ENCODE data around the gene DRAP1. TPM values are rescaled to one million over a fixed set of nuclear protein-coding genes. Genes with fewer than 3 reads are reported as not detected.

DRAP1 gene
- total RNA-seq, 1 experiment from 2014 or later = 122 TPM

- TF ChIP-seq EZH2 (IDR thresholded peaks at IDR 0.05; ENCODE audit: borderline replicate concordance, low read depth, low read length, poor library complexity, severe bottlenecking) = no peak
- TF ChIP-seq, protein P1, sequence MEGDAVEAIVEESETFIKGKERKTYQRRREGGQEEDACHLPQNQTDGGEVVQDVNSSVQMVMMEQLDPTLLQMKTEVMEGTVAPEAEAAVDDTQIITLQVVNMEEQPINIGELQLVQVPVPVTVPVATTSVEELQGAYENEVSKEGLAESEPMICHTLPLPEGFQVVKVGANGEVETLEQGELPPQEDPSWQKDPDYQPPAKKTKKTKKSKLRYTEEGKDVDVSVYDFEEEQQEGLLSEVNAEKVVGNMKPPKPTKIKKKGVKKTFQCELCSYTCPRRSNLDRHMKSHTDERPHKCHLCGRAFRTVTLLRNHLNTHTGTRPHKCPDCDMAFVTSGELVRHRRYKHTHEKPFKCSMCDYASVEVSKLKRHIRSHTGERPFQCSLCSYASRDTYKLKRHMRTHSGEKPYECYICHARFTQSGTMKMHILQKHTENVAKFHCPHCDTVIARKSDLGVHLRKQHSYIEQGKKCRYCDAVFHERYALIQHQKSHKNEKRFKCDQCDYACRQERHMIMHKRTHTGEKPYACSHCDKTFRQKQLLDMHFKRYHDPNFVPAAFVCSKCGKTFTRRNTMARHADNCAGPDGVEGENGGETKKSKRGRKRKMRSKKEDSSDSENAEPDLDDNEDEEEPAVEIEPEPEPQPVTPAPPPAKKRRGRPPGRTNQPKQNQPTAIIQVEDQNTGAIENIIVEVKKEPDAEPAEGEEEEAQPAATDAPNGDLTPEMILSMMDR (conservative IDR thresholded peaks at IDR 0.05; ENCODE audit: low read depth, low read length) = no peak
- CTCF ChIA-PET = interaction anchor here (1.2 to 1.8 kb wide), 2 partner anchors 12 to 15 kb away, joined by 3 to 11 read pairs; partner anchors contain the start of gene FIBP
- peak within 1 kb of the TSS; percentile 65 for H3K4me3 ChIP-seq (ENCODE audit: low read depth, low read length, poor library complexity, severe bottlenecking)
- peak; percentile 94 for DNase-seq (ENCODE audit: low spot score)
- H3K36me3 ChIP-seq (ENCODE audit: insufficient read depth, low read length, poor library complexity, severe bottlenecking) = no peaks in the 10 kb centered on the region
- intact Hi-C loops (cut with micrococcal nuclease; ENCODE audit: unreplicated experiment) = no loop called here
- H3K9me3 ChIP-seq (ENCODE audit: low read depth, low read length, poor library complexity, severe bottlenecking) = no peaks in the 10 kb centered on the region
- no peaks in the 10 kb centered on the region for H3K27me3 ChIP-seq (replicated peaks; ENCODE audit: insufficient read depth, low read depth, low read length, poor library complexity)
- BruUV-seq (replicated peaks) = no TSS peak
- POLR2A ChIA-PET (ENCODE audit: low non-redundant PET) = interaction anchor here (0.6 kb wide), 2 partner anchors 11 to 1405 kb away, joined by 3 to 5 read pairs; no protein-coding TSS in a partner anchor
- H3K27ac ChIP-seq (ENCODE audit: low read depth, low read length, poor library complexity, severe bottlenecking) = peak within 1 kb of the TSS; percentile 47
- peaks cover 6% of the 10 kb centered on the region for H3K4me1 ChIP-seq (ENCODE audit: insufficient read depth, low read length, poor library complexity, severe bottlenecking)
These were observed 18.9 kb upstream of the DRAP1 start, which contains the start of gene FOSL1 for GRCh38 chr11:65900125-65900898. Gene FOSL1, minus strand, starts transcription at chr11:65900388. Its CDS starts 49 bp downstream, at chr11:65900339.

DNA sequence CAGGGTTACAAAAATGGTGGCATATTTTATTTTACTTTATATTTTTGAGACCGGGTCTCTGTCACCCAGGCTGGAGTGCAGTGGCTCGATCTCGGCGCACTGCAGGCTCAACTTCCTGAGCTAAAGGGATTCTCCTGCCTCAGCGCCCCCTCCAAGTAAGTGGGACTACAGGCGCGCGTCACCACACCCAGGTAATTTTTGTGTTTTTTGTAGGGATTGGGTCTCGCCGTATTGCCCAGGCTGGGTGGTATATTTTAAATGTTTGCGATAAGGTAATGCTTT is 18.4 kb upstream of the DRAP1 start:
- H3K4me1 ChIP-seq (ENCODE audit: insufficient read depth, low read length, poor library complexity, severe bottlenecking) = peaks cover 6% of the 10 kb centered on the region
- no peaks in the 10 kb centered on the region for H3K36me3 ChIP-seq (ENCODE audit: insufficient read depth, low read length, poor library complexity, severe bottlenecking)
- no TSS peak for BruUV-seq (replicated peaks)

DNA sequence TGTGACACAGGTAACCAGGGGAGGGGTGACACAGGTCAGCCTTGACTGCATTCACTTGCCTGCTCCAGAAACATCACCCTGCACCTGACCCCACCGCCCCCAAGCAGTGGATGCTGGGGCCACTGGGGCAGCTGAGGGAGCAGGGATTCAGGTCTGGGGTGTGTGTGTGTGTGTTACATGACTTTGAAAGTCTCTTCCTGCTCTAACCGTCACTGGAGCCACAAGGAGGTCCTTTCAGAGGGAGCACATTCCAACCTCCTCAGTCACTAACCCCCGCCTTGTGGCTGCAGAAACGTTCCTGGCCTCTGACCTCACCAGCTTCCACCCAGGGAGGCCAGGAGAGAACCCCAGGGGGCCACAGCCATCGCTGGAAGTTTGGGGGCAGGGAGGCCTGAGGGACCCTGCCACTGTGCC is 16.2 kb upstream of the DRAP1 start:
- TF ChIP-seq EZH2 (IDR thresholded peaks at IDR 0.05; ENCODE audit: borderline replicate concordance, low read depth, low read length, poor library complexity, severe bottlenecking) = no peak
- TF ChIP-seq, protein P1 (conservative IDR thresholded peaks at IDR 0.05; ENCODE audit: low read depth, low read length) = no peak
- ChIA-PET POLR2A (ENCODE audit: low non-redundant PET) (no interaction called here), CTCF (no interaction called here)
- Histone ChIP-seq H3K27ac (ENCODE audit: low read depth, low read length, poor library complexity, severe bottlenecking) (no peak overlapping the region), H3K4me1 (ENCODE audit: insufficient read depth, low read length, poor library complexity, severe bottlenecking) (peaks cover 6% of the 10 kb centered on the region), H3K9me3 (ENCODE audit: low read depth, low read length, poor library complexity, severe bottlenecking) (no peaks in the 10 kb centered on the region), H3K36me3 (ENCODE audit: insufficient read depth, low read length, poor library complexity, severe bottlenecking) (no peaks in the 10 kb centered on the region), H3K4me3 (ENCODE audit: low read depth, low read length, poor library complexity, severe bottlenecking) (no peak overlapping the region), H3K27me3 (replicated peaks; ENCODE audit: insufficient read depth, low read depth, low read length, poor library complexity) (no peaks in the 10 kb centered on the region)
- no TSS peak for BruUV-seq (replicated peaks)
- no peak for DNase-seq (ENCODE audit: low spot score)
- intact Hi-C loops (cut with micrococcal nuclease; ENCODE audit: unreplicated experiment) = no loop called here

More for the DNA sequence above, 18.4 kb upstream of the DRAP1 start:
- TF ChIP-seq EZH2 (IDR thresholded peaks at IDR 0.05; ENCODE audit: borderline replicate concordance, low read depth, low read length, poor library complexity, severe bottlenecking) = no peak
- TF ChIP-seq, protein P1 (conservative IDR thresholded peaks at IDR 0.05; ENCODE audit: low read depth, low read length) = no peak
- no peak overlapping the region for H3K27ac ChIP-seq (ENCODE audit: low read depth, low read length, poor library complexity, severe bottlenecking)
- no peak for DNase-seq (ENCODE audit: low spot score)
- no peaks in the 10 kb centered on the region for H3K9me3 ChIP-seq (ENCODE audit: low read depth, low read length, poor library complexity, severe bottlenecking)
- ChIA-PET CTCF (interaction anchor here (1.2 to 1.8 kb wide), 2 partner anchors 12 to 16 kb away, joined by 3 to 11 read pairs; partner anchors contain the start of gene FIBP), POLR2A (ENCODE audit: low non-redundant PET) (interaction anchor here (0.6 kb wide), 2 partner anchors 11 to 1406 kb away, joined by 3 to 5 read pairs; no protein-coding TSS in a partner anchor)
- intact Hi-C loops (cut with micrococcal nuclease; ENCODE audit: unreplicated experiment) = no loop called here
- H3K4me3 ChIP-seq (ENCODE audit: low read depth, low read length, poor library complexity, severe bottlenecking) = no peak overlapping the region
- no peaks in the 10 kb centered on the region for H3K27me3 ChIP-seq (replicated peaks; ENCODE audit: insufficient read depth, low read depth, low read length, poor library complexity)
